ENCODE measurements around the gene AFG1L.

- no peak for TF ChIP-seq CTCF (IDR thresholded peaks at IDR 0.05; ENCODE audit: low read depth, low read length)
- TF ChIP-seq EZH2phosphoT487 (IDR thresholded peaks at IDR 0.05; ENCODE audit: low read depth), result no peak
These were observed 17.0 kb upstream of the AFG1L start for GRCh38 chr6:108277831-108278230.

All from OCI-LY3 (cell line).